ENCODE data around the gene EXOC4. TPM values are rescaled to one million over a fixed set of nuclear protein-coding genes. Genes with fewer than 3 reads are reported as not detected.

The EXOC4 gene
- total and polyA plus RNA-seq, 2 donors (not counting 3 experiments of a cell fraction or from before 2014, with no cell fraction given): 20.3 to 73.1 TPM

DNA sequence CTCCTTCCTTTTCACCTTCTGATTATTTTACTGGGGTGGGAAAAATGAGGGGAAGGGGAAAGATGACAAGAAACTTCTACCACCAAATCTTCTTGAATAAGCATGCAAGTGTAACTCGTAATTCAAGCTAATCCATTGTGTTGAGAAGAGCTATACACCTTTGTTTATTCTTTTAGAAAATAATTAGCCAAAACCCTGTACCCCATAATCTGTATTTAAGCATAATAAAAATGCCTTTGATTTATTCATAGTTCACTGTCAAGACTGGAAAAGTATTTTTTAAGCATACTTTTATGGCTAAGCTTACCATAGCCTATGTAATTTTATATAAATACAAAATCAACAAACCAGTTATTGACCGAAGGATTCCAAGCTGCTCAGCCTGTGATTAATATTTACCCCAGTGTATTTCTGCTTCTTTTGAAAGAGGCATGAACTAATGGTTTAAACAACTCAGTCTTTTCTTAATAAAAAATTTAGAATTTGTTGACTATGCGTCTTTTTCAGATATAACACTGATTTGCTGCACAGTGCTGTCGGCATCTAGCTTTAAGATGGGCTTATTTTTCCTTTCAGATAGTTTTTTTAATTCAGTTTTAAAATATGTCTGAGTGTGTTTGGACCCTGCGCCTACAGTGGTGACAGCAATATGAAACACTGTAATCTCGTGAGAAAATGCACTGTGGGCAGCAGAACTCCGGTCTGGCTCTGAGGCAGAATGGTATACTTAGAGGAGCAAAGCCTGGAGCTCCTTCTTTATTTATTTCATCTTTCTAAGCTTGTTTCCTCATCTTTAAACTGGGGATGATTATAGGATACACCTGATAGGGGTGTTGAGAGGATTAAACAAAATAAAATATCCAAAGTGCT is 635.4 kb downstream of the EXOC4 start:
- Histone ChIP-seq H2AFZ (ENCODE audit: low read depth, low read length) (no peak overlapping the region), H4K20me1 (replicated peaks; ENCODE audit: control insufficient read depth, extremely low read depth, insufficient read depth, low read length) (no peaks in the 10 kb centered on the region), H3K4me1 (ENCODE audit: control insufficient read depth, extremely low read depth, insufficient read depth, low read length) (no peaks in the 10 kb centered on the region), H3K4me3 (replicated peaks in 1 of 3; ENCODE audit: insufficient read depth in 1 of 3, low read depth in 1 of 3, low read length in 3 of 3) (no peak overlapping the region), H3K4me2 (ENCODE audit: insufficient read depth, low read length) (no peak overlapping the region), H3K36me3 (ENCODE audit: control insufficient read depth in 2 of 2, extremely low read depth in 1 of 2, insufficient read depth in 2 of 2, low read length in 2 of 2) (no peaks in the 10 kb centered on the region), H3K9me3 (replicated peaks; ENCODE audit: control insufficient read depth, insufficient read depth, low read length) (no peaks in the 10 kb centered on the region), H3K9ac (replicated peaks; ENCODE audit: extremely low read depth, insufficient read depth, low read length) (no peak overlapping the region), H3K79me2 (ENCODE audit: control insufficient read depth, insufficient read depth, low read length) (no peaks in the 10 kb centered on the region), H3K9me1 (replicated peaks; ENCODE audit: control insufficient read depth, extremely low read depth, insufficient read depth, low read length) (no peaks in the 10 kb centered on the region), H3K27ac (ENCODE audit: insufficient read depth, low read depth, low read length) (no peak overlapping the region), H3K27me3 (ENCODE audit: control insufficient read depth in 2 of 2, insufficient read depth in 2 of 2, low read length in 2 of 2) (no peaks in the 10 kb centered on the region)
- BruUV-seq (replicated peaks): no TSS peak
- FAIRE-seq (no peak), DNase-seq (ENCODE audit: low read depth, low spot score) (no peak)
- TF ChIP-seq EZH2 (IDR thresholded peaks at IDR 0.05; ENCODE audit: borderline replicate concordance, low read depth, low read length, severe bottlenecking): no peak
- TF ChIP-seq FOS (IDR thresholded peaks at IDR 0.05; ENCODE audit: borderline replicate concordance, insufficient read depth, low read length): no peak
- TF ChIP-seq, protein P1, sequence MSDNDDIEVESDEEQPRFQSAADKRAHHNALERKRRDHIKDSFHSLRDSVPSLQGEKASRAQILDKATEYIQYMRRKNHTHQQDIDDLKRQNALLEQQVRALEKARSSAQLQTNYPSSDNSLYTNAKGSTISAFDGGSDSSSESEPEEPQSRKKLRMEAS (IDR thresholded peaks at IDR 0.05; ENCODE audit: insufficient read depth, insufficient read length): no peak
- no peak for TF ChIP-seq POLR2A (IDR thresholded peaks at IDR 0.05; ENCODE audit: low read depth, low read length)
- TF ChIP-seq, protein P2, sequence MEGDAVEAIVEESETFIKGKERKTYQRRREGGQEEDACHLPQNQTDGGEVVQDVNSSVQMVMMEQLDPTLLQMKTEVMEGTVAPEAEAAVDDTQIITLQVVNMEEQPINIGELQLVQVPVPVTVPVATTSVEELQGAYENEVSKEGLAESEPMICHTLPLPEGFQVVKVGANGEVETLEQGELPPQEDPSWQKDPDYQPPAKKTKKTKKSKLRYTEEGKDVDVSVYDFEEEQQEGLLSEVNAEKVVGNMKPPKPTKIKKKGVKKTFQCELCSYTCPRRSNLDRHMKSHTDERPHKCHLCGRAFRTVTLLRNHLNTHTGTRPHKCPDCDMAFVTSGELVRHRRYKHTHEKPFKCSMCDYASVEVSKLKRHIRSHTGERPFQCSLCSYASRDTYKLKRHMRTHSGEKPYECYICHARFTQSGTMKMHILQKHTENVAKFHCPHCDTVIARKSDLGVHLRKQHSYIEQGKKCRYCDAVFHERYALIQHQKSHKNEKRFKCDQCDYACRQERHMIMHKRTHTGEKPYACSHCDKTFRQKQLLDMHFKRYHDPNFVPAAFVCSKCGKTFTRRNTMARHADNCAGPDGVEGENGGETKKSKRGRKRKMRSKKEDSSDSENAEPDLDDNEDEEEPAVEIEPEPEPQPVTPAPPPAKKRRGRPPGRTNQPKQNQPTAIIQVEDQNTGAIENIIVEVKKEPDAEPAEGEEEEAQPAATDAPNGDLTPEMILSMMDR (IDR thresholded peaks at IDR 0.05; ENCODE audit: extremely low read depth in 1 of 2, insufficient read depth in 1 of 2, low read depth in 1 of 2, low read length in 2 of 2): no peak
- no peak for TF ChIP-seq POLR2AphosphoS5 (IDR thresholded peaks at IDR 0.05; ENCODE audit: insufficient read depth, low read depth, low read length)
- TF ChIP-seq JUN (IDR thresholded peaks at IDR 0.05; ENCODE audit: borderline replicate concordance, insufficient read depth, insufficient read length, low read depth): no peak
- TF ChIP-seq MYC (IDR thresholded peaks at IDR 0.05; ENCODE audit: low read depth, low read length): no peak
- TF ChIP-seq GATA2 (IDR thresholded peaks at IDR 0.05; ENCODE audit: insufficient read depth, insufficient read length, low read depth, low read length): no peak
- POLR2A ChIA-PET: no interaction called here
- intact Hi-C loops (cut with micrococcal nuclease) (no loop called here), dilution Hi-C loops (cut with MboI; ENCODE audit: extremely low pct_ligation_motif_present, low sequenced_read_pairs) (no loop called here)
- CTCF ChIA-PET: no interaction called here
